Gastrocnemius medialis (tissue), 4 donors: Measurements from ENCODE around the gene MAP7.

Source experiments
- CTCF ChIP-seq, 5 experiments: fragments of 450-650 bp in 3 of 5; fragments of 200-600 bp in 2 of 5; sonication (generic) in 2 of 5; IDR thresholded peaks in 4 of 5; conservative IDR thresholded peaks in 1 of 5; 1 replicate in 4 of 5; 2 replicates in 1 of 5; pipeline ENCODE4 v1.5.1; 2016 to 2019; ENCODE audit warnings: antibody characterized with exemption in 5 of 5, mild to moderate bottlenecking in 3 of 5, moderate library complexity in 3 of 5
- POLR2A ChIP-seq, 2 donors: fragments of 450-650 bp; IDR thresholded peaks; one replicate each; pipeline ENCODE4 v1.6.1; 2017; ENCODE audit warnings: antibody characterized with exemption in 2 of 2, mild to moderate bottlenecking in 2 of 2, moderate library complexity in 2 of 2

GRCh38 chr6:136593748-136594490 lies 43.7 kb upstream of the MAP7 start:
- TF ChIP-seq CTCF (IDR thresholded peaks at IDR 0.05 in 4 of 5, conservative IDR thresholded peaks at IDR 0.05 in 1 of 5) (no peak), POLR2A (IDR thresholded peaks at IDR 0.05) (no peak)
